Measurements from ENCODE around the gene KLF16.

DNA sequence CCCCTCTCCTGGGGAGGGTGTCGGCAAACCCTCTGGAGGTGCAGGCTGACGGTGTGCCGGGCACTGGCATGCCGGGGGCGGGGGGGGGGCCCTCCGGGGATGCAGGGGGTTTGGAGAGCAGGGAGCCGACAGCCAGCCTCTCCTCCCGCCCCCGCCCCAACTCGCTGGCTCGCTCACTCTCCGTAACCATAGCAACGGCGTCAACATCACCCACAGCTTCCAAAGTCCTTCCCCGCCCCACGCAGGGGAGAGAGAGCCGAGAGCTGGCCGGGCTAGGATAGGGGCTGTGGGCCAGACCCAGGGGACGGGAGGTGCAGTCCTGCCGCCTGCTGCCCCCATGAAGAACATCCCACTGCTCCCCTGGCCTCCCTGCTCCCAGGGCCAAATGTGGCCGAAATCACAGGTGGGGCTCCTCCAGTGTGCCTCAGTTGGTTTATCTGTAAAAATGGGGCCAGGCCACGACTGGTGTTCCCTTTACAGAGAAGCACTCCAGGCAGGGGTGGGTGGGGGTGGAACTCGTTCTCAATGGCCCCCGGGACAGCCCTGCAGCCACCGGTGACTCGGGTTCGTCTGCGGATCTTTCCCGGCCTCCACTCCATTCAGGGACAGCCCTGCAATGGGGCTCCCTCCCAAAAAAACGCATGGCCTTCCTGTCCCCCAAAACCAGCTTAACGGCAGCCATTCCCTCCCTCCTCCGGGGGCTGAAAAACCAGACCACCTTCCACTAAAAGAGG lies 3.2 kb downstream of the KLF16 start:
- TF ChIP-seq, protein P1, sequence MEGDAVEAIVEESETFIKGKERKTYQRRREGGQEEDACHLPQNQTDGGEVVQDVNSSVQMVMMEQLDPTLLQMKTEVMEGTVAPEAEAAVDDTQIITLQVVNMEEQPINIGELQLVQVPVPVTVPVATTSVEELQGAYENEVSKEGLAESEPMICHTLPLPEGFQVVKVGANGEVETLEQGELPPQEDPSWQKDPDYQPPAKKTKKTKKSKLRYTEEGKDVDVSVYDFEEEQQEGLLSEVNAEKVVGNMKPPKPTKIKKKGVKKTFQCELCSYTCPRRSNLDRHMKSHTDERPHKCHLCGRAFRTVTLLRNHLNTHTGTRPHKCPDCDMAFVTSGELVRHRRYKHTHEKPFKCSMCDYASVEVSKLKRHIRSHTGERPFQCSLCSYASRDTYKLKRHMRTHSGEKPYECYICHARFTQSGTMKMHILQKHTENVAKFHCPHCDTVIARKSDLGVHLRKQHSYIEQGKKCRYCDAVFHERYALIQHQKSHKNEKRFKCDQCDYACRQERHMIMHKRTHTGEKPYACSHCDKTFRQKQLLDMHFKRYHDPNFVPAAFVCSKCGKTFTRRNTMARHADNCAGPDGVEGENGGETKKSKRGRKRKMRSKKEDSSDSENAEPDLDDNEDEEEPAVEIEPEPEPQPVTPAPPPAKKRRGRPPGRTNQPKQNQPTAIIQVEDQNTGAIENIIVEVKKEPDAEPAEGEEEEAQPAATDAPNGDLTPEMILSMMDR (conservative IDR thresholded peaks at IDR 0.05) = no peak
- no peak for TF ChIP-seq EZH2 (IDR thresholded peaks at IDR 0.05; ENCODE audit: low read depth)

All from PC-9 (cell line).